Keratinocyte (primary cell): ENCODE data around the gene PHACTR1.

ENCODE experiments used
- EZH2 ChIP-seq: IDR thresholded peaks from one replicate; pipeline ENCODE4 v1.6.1; 2012; ENCODE audit warnings: inconsistent platforms, mild to moderate bottlenecking, low read length, moderate library complexity
- TF ChIP-seq, protein P1 (sequence below), 3 experiments: IDR thresholded peaks in 1 of 3; conservative IDR thresholded peaks in 1 of 3; optimal IDR thresholded peaks in 1 of 3; 2 replicates in 2 of 3; 3 replicates in 1 of 3; pipeline versions ENCODE3 to v1.5.1; 2011; ENCODE audit warnings: low read length in 3 of 3, mild to moderate bottlenecking in 3 of 3, moderate library complexity in 2 of 3, control low read depth in 1 of 3, inconsistent platforms in 1 of 3; ENCODE audit not compliant: insufficient read depth in 2 of 3; ENCODE audit errors: extremely low read depth in 1 of 3

- TF ChIP-seq, protein P1, sequence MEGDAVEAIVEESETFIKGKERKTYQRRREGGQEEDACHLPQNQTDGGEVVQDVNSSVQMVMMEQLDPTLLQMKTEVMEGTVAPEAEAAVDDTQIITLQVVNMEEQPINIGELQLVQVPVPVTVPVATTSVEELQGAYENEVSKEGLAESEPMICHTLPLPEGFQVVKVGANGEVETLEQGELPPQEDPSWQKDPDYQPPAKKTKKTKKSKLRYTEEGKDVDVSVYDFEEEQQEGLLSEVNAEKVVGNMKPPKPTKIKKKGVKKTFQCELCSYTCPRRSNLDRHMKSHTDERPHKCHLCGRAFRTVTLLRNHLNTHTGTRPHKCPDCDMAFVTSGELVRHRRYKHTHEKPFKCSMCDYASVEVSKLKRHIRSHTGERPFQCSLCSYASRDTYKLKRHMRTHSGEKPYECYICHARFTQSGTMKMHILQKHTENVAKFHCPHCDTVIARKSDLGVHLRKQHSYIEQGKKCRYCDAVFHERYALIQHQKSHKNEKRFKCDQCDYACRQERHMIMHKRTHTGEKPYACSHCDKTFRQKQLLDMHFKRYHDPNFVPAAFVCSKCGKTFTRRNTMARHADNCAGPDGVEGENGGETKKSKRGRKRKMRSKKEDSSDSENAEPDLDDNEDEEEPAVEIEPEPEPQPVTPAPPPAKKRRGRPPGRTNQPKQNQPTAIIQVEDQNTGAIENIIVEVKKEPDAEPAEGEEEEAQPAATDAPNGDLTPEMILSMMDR (optimal IDR thresholded peaks at IDR 0.05 in 1 of 3, IDR thresholded peaks at IDR 0.05 in 1 of 3, conservative IDR thresholded peaks at IDR 0.05 in 1 of 3; ENCODE audit: extremely low read depth in 1 of 3, insufficient read depth in 2 of 3, low read length in 3 of 3) = no peak
- TF ChIP-seq EZH2 = no peak
Observed at GRCh38 chr6:13077117-13077516, 360.6 kb downstream of the PHACTR1 start.
